Activated CD4-positive, alpha-beta T cell treated with anti-CD3 and anti-CD28 coated beads, Interleukin-2, amount 50 U/mL, for 24 hours (primary cell): ENCODE data around the gene CEP44.
"Not testable (repeated sequence)": the region's sequence is repeated elsewhere in the genome, so short reads cannot be mapped to it uniquely, and the experiment has no call there.

Source experiments
- DNase-seq, 2 donors: peaks; one replicate each; pipeline ENCODE4 v3.0.0-alpha.2; 2020; ENCODE audit warnings: low read depth in 1 of 2, low spot score in 1 of 2

The CEP44 gene

DNA sequence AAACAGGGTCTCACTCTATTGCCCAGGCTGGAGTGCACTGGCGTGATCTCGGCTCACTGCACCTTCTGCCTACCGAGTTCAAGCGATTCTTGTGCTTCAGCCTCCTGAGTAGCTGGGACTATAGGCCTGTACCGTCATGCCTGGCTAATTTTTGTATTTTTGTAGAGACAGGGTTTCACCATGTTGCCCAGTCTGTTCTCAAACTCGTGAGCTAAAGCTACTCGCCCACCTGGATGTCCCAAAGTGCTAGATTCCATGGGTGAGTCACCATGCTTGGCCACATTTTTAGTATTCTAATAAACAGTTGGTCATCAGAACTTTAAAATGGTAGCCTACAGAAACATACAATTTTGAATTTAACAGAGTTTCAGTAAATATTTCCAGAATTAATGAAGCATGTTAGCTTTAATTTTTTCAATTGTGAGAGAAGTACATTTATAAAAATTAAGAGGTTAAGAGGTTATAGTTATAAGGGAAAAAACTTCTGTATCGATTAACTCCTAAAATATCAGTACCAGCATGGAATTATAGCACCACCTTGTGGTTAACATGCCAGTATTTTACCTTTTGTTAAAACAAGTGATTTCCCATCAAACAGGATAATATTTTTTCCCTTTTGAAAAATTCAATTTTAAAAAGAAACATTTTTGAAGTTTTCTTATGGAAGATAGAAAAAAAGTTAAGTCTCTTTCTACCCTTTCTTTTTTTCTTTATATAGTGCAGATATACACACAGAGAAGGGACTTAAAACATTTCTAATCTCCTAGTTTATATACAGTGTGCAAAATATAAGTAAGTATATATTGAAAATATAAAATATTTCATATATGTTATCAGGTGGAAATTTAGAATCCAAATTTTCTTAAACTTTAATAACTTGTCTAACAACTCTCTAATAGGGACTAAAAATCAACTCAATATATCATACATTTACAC, 35.4 kb downstream of the CEP44 start:
- no peak for DNase-seq

GRCh38 chr4:174320494-174321199, 36.9 kb downstream of the CEP44 start:
- no peak for DNase-seq

DNA sequence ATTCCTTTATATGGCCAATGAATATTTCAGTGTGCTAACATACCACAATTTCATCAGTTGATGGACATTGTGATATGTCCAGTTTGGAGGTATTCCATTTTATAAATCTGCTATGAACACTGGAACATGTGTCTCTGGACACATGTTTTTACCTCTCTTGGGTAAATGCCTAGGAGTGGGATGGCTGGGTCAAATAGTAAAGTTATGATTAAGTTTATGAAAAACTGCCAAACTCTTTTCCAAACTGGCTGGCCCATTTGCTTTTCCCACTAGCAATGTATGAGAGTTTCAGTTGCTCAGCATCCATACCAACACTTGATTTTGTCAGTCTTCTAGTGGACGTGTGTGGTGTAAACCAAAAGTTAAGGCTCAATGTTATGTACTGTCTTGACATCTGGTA, 40.5 kb downstream of the CEP44 start:
- DNase-seq: no peak

GRCh38 chr4:174324725-174325124, 41.0 kb downstream of the CEP44 start:
- DNase-seq: no peak

DNA sequence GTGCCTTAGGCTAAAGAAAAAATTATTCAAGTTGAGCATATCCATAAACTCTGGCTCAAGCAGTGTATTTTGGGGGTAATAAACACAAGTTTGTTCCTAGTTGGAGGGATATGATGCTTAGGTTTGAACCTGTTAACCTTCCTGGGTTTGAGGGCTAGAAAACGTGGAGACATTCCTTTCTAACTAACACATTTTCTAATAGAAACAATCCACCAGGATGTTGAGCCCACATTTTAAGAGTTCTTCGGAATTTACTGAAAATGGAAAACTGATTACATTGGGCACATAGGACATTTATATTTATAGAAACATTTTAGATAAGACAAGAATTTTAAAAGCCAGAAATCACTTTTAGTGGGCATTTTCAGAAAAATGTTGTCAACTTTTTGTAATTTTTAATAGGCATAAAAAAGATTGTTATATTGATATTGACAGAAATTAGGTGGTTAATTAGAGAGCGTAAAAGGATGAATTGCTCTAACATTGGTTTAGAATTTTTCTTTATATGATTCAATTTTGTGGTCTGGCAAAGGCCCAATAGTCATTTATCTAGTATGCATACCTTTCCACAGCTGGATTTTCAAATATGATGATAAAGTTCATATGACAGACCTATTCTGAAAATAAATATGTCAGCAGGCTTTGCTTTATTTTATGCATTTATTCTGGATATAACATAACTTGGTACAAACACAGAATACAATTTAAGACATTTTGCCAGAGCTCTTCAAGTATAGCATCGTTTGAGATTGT, 49.2 kb downstream of the CEP44 start:
- DNase-seq: no peak

DNA sequence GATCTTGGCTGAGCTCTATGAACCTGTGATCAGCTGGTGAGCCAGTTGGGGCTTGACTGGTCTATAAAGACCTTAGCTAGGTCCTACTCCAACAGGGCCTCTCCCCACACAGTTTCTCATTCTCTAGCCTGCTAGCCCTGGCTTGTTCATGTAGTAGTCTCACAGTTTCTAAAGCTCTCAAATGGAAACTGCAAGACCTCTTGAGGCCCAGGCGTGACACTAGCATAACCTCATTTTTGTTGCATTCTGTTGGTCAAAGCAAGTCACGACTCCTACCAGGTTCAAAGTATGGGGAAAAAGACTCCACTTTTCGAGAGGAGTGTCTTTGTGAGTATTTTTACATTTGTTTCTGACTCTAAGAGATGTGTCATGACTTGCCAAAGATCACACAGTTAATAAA, 50.9 kb downstream of the CEP44 start:
- DNase-seq: no peak

GRCh38 chr4:174340714-174341113, 57.0 kb downstream of the CEP44 start:
- DNase-seq: no peak

DNA sequence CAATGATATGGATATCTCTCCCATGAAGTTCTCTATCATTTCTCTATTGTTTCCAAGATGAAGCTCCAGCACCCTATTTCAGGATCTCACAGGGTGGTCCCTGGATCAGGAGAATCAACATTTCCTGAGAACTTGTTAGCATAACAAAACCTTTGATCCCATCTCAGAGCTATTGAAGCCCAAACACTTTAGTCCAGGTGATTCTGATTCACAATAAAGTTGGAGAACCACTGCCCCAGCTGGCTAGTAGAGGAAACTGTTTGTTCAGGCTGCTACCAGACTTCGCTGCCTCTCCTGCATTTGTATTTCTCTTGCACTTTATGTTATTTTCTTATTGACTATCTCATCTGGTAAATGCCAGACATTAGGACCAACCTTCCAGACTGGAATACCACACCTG, 65.4 kb downstream of the CEP44 start:
- no peak for DNase-seq

DNA sequence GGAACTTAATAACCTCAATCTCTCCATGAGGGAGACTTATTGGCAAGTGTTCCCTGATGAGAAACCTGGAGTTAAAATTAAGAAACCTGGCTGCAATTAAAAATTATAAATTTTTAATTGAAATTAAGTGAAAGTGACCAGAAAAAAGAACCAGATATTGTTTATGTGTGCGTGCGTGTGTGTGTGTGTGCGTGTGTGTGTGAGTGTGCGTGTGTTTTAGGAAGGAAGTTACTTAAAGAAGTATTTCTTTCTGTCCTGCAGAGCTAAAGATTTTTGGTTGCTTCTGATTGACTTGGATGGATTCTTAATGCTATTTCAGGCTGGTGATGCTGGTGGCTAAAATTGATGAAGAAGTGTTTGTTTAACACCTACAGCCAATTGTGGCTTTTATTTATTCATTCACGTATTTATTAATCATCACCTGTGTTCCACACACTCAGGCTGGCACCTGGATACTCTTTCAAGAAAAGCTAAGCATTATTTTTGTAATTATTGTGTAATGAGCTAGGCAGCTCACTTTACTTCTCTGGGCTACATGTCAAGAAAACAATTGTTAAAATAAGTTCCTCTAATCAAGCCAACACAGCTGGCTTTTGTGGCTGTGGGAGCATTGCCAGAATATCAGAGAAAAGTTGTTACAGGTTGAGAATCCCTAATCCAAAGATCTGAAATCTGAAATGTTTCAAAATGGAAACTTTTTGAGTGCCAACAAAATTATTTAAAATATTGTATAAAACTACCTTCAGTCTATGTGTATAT, 68.5 kb downstream of the CEP44 start:
- no peak for DNase-seq

GRCh38 chr4:174357321-174357720, 73.6 kb downstream of the CEP44 start:
- DNase-seq: no peak

- DNase-seq: no peak
Observed at GRCh38 chr4:174358410-174358809, 74.7 kb downstream of the CEP44 start.

- DNase-seq: no peak
Observed at GRCh38 chr4:174358829-174359228, 75.1 kb downstream of the CEP44 start.

DNA sequence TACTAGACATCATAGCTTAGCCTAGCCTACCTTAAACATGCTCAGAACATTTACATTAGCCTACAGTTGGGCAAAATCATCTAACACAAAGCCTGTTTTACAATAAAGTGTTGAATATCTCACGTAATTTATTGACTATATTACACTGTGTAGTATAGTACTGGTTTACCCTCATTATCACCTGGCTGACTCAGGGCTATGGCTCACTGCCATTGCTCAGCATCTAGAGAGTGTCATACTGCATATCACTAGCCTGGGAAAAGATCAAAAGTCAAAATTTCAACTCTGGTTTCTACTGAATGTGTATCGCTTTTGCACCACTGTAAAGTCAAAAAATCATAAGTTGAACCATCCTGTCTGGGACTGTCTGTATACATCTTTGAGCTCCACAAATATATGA, 78.6 kb downstream of the CEP44 start:
- no peak for DNase-seq

DNA sequence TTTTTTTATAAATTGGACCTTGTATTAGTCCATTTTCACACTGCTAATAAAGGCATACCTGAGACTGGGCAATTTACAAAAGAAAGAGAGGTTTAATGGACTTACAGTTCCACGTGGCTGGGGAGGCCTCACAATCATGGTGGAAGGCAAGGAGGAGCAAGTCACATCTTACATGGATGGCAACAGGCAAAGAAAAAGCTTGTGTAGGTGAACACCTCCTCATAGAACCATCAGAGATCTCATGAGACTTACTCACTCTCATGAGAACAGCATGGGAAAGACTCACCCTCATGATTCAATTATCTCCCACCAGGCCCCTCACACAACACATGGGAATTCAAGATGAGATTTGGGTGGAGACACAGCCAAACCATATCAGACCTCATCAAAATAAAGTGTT, 80.1 kb downstream of the CEP44 start:
- not testable (repeated sequence) for DNase-seq

- DNase-seq: no peak
Observed at GRCh38 chr4:174365018-174365587, 81.4 kb downstream of the CEP44 start.

- DNase-seq: no peak
Observed at GRCh38 chr4:174369985-174370384, 86.3 kb downstream of the CEP44 start.

DNA sequence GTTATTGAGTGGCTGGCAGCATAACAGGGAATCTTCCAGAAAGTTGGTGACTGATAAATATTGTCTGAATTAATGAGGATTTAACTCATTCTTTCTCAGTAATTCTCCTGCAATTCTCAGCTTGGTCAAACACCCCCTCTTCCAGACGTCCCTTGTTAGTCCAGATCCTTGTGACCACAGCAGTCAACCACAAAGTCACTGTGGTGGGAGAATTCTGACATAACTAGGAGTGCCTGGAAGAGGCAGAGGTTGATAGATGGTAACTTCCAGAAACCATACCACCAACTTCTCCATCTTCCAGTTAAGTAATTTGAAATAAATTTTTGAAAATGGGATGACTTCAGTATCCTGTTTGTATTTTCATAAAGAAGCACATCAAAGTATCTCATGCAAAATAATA, 90.1 kb downstream of the CEP44 start:
- DNase-seq: no peak

DNA sequence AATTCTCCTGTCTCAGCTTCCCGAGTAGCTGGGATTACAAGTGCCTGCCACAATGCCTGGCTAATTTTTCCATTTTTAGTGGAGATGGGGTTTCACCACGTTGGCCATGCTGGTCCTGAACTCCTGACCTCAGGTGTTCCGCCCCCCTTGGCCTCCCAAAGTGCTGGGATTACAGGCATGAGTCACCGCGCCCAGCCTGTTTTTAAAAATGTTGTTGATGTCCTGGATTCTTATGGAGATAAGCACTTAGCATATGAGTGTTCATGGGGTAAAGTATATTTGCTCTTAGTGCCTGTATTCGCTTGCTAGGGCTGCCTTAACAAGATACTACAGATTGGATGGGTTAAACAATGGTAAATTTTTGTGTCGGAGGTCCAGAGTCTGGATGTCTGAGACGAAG, 91.7 kb downstream of the CEP44 start:
- DNase-seq: no peak

GRCh38 chr4:174377613-174378012, 93.9 kb downstream of the CEP44 start:
- no peak for DNase-seq

- DNase-seq: no peak
Observed at GRCh38 chr4:174378951-174379350, 95.2 kb downstream of the CEP44 start.

DNA sequence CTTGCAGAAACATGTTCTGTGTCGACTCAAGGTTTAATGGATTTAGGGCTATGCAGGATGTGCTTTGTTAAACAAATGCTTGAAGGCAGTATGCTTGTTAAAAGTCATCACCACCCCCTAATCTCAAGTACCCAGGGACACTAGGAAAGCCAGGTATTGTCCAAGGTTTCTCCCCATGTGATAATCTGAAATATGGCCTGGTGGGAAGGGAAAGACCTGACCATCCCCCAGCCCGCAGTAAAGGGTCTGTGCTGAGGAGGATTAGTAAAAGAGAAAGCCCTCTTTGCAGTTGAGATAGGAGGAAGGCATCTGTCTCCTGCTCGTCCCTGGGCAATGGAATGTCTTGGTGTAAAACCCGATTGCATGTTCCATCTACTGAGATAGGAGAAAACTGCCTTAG, 96.5 kb downstream of the CEP44 start:
- not testable (repeated sequence) for DNase-seq
